Stimulated activated naive CD8-positive, alpha-beta T cell treated with anti-CD3 and anti-CD28 coated beads, Interleukin-15, Interleukin-2, amounts not matched to agents 100 ng/mL and 50 ng/mL, for 24 hours (primary cell): ENCODE results near the gene CHAMP1.
A peak's percentile ranks its signal among the peaks of the same experiment; 100 is the strongest.

Source experiments
- H3K27ac Mint-ChIP-seq: one replicate; pipeline ENCODE4 v1.8.0; 2021; ENCODE audit warnings: mild to moderate bottlenecking, mixed read lengths
- H3K27me3 Mint-ChIP-seq: one replicate; pipeline ENCODE4 v1.8.0; 2021; ENCODE audit warnings: mixed read lengths
- H3K36me3 Mint-ChIP-seq: one replicate; pipeline ENCODE4 v1.8.0; 2021; ENCODE audit warnings: low read depth, mixed read lengths
- H3K4me1 Mint-ChIP-seq: one replicate; pipeline ENCODE4 v1.8.0; 2021; ENCODE audit warnings: low read depth, mixed read lengths
- H3K4me3 Mint-ChIP-seq: one replicate; pipeline ENCODE4 v1.8.0; 2021; ENCODE audit warnings: mild to moderate bottlenecking, mixed read lengths
- H3K9me3 Mint-ChIP-seq: one replicate; pipeline ENCODE4 v1.8.0; 2021; ENCODE audit warnings: mixed read lengths

Gene CHAMP1, protein sequence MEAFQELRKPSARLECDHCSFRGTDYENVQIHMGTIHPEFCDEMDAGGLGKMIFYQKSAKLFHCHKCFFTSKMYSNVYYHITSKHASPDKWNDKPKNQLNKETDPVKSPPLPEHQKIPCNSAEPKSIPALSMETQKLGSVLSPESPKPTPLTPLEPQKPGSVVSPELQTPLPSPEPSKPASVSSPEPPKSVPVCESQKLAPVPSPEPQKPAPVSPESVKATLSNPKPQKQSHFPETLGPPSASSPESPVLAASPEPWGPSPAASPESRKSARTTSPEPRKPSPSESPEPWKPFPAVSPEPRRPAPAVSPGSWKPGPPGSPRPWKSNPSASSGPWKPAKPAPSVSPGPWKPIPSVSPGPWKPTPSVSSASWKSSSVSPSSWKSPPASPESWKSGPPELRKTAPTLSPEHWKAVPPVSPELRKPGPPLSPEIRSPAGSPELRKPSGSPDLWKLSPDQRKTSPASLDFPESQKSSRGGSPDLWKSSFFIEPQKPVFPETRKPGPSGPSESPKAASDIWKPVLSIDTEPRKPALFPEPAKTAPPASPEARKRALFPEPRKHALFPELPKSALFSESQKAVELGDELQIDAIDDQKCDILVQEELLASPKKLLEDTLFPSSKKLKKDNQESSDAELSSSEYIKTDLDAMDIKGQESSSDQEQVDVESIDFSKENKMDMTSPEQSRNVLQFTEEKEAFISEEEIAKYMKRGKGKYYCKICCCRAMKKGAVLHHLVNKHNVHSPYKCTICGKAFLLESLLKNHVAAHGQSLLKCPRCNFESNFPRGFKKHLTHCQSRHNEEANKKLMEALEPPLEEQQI

GRCh38 chr13:114314074-114314912, at the start of gene CHAMP1:
TSS of gene CHAMP1 (plus strand) at chr13:114314503. CDS start at chr13:114323843, 9,340 bp downstream.
- peaks cover 19% of the 10 kb centered on the region for H3K36me3 Mint-ChIP-seq
- H3K4me1 Mint-ChIP-seq: peaks cover 55% of the 10 kb centered on the region
- peak within 1 kb of the TSS; percentile 90 for H3K27ac Mint-ChIP-seq
- no peaks in the 10 kb centered on the region for H3K27me3 Mint-ChIP-seq
- no peaks in the 10 kb centered on the region for H3K9me3 Mint-ChIP-seq
- peak within 1 kb of the TSS; percentile 92 for H3K4me3 Mint-ChIP-seq

DNA sequence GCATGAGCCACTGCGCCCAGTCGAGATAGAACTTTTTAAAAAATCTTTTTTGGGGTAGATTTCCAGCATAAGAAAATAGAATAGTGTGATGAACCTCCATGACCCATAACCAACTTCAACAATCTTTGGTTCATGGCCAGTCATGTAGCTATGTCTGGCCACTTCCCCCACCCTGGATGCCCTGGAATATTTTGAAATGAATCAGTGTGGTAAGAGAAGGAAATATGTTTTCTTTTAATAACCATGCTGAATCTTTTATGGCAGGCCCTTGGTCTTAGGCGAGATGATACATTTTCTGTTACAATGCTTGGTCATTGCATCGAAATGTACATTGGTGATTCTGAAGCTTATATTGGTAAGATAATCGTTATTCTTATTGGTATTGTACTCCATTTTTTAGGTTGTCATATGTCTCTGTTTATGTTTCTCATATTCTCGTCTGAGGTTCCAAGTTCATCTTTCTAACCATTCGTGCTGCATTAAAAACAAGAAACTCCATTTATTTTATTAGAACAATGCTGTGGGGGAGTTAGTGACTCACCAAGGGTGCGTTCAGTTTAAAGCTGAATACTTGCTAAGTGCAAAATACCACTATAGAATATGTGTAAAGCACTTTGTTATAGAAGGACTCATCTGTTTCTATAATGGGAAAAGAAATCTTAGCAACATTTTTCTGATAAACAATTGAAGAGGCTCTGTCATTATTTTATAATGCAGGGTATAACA, 49.3 kb upstream of the CHAMP1 start:
- peaks cover 61% of the 10 kb centered on the region for H3K4me1 Mint-ChIP-seq
- no peak overlapping the region for H3K27ac Mint-ChIP-seq
- H3K9me3 Mint-ChIP-seq: no peaks in the 10 kb centered on the region
- peaks cover 80% of the 10 kb centered on the region for H3K36me3 Mint-ChIP-seq
- H3K27me3 Mint-ChIP-seq: no peaks in the 10 kb centered on the region
- no peak overlapping the region for H3K4me3 Mint-ChIP-seq

- Mint-ChIP-seq H3K27me3 (no peaks in the 10 kb centered on the region), H3K27ac (no peak overlapping the region), H3K9me3 (no peaks in the 10 kb centered on the region), H3K4me3 (no peak overlapping the region), H3K4me1 (peaks cover 49% of the 10 kb centered on the region), H3K36me3 (peaks cover 77% of the 10 kb centered on the region)
Measured at GRCh38 chr13:114266241-114266640, 48.1 kb upstream of the CHAMP1 start.

DNA sequence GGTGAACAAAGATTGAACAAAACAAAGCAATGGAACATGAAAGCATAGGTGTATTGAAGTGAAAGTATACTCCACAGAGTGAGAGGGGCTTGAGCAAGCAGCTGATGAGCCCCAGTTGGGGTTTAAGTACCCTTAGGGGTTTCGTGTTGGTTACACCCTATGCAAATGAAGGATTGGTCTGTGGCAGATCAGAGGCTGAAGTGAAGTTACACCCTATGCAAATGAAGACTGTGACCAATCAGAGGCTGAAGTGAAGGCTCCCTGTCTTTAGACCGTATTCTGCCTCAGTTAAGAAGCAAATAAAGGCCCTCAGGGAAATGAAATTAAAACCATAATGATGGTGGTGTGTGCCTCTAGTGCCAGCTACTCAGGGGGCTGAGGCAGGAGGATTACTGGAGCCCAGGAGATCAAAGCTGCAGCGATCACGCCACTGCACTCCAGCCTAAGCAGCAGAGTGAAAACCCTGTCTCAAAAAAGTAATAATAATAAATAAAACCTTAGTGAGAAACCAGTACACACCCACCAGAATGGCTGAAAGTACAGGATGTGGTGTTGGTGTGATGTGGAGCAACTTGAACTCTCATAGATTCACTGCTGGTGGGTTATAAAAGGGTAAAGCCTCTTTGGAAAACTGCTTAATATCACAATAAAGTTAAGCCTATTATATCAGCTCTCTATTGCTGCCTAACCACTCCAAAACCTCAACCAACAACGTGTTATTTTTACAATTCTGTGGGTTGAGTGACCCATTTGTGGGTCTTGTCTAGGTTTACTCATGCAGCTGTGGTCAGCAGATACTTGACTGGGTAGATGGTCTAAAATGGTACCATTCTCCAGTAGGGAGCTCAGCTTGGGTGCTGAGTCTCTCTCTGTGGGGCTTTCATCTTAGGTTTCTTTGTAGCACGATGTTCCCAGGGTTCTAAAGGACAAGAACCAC, 45.7 kb upstream of the CHAMP1 start:
- H3K27ac Mint-ChIP-seq: peak overlapping the region; percentile 71
- peaks cover 25% of the 10 kb centered on the region for H3K4me1 Mint-ChIP-seq
- H3K36me3 Mint-ChIP-seq: peaks cover 76% of the 10 kb centered on the region
- H3K27me3 Mint-ChIP-seq: no peaks in the 10 kb centered on the region
- peak overlapping the region; percentile 42 for H3K4me3 Mint-ChIP-seq
- H3K9me3 Mint-ChIP-seq: no peaks in the 10 kb centered on the region

DNA sequence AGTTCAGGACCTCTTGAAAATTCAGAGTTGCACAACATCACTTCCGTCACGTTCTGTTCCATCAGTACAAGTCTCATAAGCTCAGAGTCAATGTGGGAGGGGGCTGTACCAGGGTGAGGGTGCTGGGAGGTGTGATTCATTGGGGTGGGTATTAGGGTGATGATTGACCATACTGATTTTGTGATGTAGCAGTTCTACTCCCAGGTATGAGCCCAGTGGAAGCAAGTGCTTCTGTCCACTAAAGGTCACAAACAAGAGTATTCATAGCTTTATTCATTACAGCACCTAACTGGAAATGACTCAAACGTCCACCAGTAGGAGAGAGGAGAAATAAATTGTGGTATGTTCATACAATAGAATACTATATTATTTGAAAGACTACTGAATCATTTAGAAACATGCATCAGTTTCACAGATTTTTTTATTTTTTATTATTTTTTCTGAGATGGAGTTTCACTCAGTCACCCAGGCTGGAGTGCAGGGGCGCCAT, 45.0 kb upstream of the CHAMP1 start:
- Mint-ChIP-seq H3K27ac (peak overlapping the region; percentile 71), H3K4me3 (no peak overlapping the region), H3K9me3 (no peaks in the 10 kb centered on the region), H3K36me3 (peaks cover 76% of the 10 kb centered on the region), H3K4me1 (peaks cover 23% of the 10 kb centered on the region), H3K27me3 (no peaks in the 10 kb centered on the region)

GRCh38 chr13:114272977-114273376, 41.3 kb upstream of the CHAMP1 start:
- Mint-ChIP-seq H3K4me3 (no peak overlapping the region), H3K27me3 (no peaks in the 10 kb centered on the region), H3K4me1 (peaks cover 13% of the 10 kb centered on the region), H3K27ac (no peak overlapping the region), H3K9me3 (no peaks in the 10 kb centered on the region), H3K36me3 (peaks cover 59% of the 10 kb centered on the region)

GRCh38 chr13:114275304-114275703, 39.0 kb upstream of the CHAMP1 start:
- Mint-ChIP-seq H3K36me3 (peaks cover 60% of the 10 kb centered on the region), H3K27ac (no peak overlapping the region), H3K4me1 (peaks cover 13% of the 10 kb centered on the region), H3K27me3 (no peaks in the 10 kb centered on the region), H3K4me3 (no peak overlapping the region), H3K9me3 (no peaks in the 10 kb centered on the region)

DNA sequence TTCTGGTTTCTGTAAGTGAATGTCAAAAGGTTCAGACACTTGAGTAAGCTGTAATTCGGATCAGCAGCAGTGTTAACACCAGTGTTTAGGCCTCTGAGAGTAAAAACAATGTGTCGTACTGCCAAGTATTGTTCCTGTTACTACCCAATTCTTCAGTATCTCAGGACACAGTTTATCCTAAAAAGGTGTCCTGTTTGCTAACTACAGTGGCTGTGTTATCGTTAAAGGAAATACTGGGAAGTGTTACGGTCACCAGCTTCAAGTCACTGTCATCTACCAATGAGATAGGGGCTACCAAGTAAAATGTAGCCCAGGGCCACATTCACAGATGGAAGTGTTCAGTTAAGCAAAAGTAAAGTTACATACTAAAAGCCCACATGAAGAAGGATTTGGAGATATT, 35.2 kb upstream of the CHAMP1 start:
- peaks cover 40% of the 10 kb centered on the region for H3K36me3 Mint-ChIP-seq
- no peak overlapping the region for H3K4me3 Mint-ChIP-seq

GRCh38 chr13:114279758-114280355, 34.4 kb upstream of the CHAMP1 start:
- Mint-ChIP-seq H3K4me3 (peak overlapping the region; percentile 85), H3K9me3 (no peaks in the 10 kb centered on the region), H3K36me3 (peaks cover 42% of the 10 kb centered on the region), H3K27ac (peak overlapping the region; percentile 94), H3K27me3 (no peaks in the 10 kb centered on the region), H3K4me1 (peaks cover 39% of the 10 kb centered on the region)

More for the DNA sequence above, 35.2 kb upstream of the CHAMP1 start:
- Mint-ChIP-seq H3K9me3 (no peaks in the 10 kb centered on the region), H3K4me1 (peaks cover 36% of the 10 kb centered on the region), H3K27ac (no peak overlapping the region), H3K27me3 (no peaks in the 10 kb centered on the region)

DNA sequence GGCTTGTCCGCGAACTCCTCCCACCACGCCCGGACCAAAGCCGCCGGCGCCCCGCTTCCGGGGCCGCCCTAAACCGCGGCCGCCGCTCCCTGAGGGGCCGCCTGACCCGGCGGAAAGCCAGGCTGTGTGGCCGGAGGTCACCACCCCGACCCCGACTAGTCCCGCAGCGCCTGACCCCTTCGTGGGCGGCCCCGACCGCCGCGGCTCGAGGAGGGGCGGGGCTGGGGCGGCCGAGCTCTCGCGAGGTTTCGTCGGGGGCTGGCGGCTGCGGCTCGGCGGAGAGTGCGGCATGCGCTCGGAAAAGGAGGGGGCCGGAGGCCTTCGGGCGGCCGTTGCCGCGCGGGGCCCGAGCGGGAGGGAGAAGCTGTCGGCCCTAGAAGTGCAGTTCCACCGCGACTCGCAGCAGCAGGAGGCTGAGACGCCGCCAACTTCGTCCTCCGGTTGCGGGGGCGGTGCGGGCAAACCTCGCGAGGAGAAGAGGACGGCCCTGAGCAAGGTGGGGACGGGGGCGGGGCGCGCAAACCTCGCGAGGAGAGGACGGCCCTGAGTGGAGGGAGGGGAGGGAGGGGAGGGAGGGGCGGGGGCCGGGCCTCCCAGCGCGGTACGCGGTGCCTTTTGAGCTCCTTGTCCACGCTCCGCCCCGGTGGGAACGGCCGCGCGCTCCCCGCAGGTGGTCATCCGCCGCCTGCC, 32.8 kb upstream of the CHAMP1 start, which contains the start of gene UPF3A:
Gene UPF3A (plus strand): TSS at position 251 of the 690 bp plus-strand sequence. CDS start 39 bp downstream, at position 290.
- Mint-ChIP-seq H3K4me1 (peaks cover 48% of the 10 kb centered on the region), H3K27ac (peak within 1 kb of the TSS; percentile 94), H3K4me3 (peak within 1 kb of the TSS; percentile 90), H3K36me3 (peaks cover 47% of the 10 kb centered on the region), H3K27me3 (no peaks in the 10 kb centered on the region), H3K9me3 (no peaks in the 10 kb centered on the region)

DNA sequence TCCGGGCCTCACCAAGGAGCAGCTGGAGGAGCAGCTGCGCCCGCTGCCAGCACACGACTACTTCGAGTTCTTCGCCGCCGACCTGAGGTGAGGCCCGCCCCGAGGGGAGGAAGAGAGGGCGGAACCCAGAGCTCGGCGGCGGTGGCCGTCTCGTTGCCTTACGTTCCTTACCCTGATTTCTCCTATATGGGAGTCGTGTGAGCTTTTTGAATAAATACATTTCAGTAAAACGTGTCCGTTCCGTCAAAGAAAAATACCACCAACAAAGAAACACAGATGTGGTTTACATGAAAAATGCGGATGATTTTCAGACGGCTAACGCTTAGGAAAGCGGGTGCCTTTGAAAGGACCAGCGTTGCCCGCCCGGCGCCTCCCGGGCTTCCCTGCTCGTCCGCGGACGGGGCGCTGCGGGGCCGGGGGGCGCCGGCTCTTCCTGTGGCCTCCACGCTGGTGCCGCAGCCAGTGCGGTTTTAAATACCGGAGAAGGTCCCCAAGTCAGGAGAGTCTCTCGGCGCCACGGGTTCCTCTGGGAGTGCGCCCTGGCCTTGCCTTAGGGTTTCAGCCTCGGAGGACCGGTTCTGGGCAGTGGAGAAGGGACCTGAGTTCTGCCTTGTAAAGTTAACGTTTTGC, 32.1 kb upstream of the CHAMP1 start:
- Mint-ChIP-seq H3K27me3 (no peaks in the 10 kb centered on the region), H3K4me1 (peaks cover 48% of the 10 kb centered on the region), H3K4me3 (peak overlapping the region; percentile 90), H3K9me3 (no peaks in the 10 kb centered on the region), H3K36me3 (peaks cover 54% of the 10 kb centered on the region), H3K27ac (peak overlapping the region; percentile 87)

- Mint-ChIP-seq H3K4me1 (peaks cover 48% of the 10 kb centered on the region), H3K27ac (peak overlapping the region; percentile 65), H3K9me3 (no peaks in the 10 kb centered on the region), H3K27me3 (no peaks in the 10 kb centered on the region), H3K4me3 (peak overlapping the region; percentile 67), H3K36me3 (peaks cover 58% of the 10 kb centered on the region)
Measured at GRCh38 chr13:114283576-114283975, 30.7 kb upstream of the CHAMP1 start.
